Ovary (tissue), 9 donors: ENCODE results near the gene MECP2. TPM values are rescaled to one million over a fixed set of nuclear protein-coding genes. Genes with fewer than 3 reads are reported as not detected.

Experiments
- DNase-seq, 5 donors: peaks; one replicate each; pipeline ENCODE4 v3.0.0-alpha.2; 2019 to 2020
- H3K27ac ChIP-seq, 2 donors: fragments of 200-600 bp; one replicate each; pipeline versions ENCODE4 v1.5.1 to v1.8.0; 2019 to 2022
- H3K27me3 ChIP-seq: fragments of 200-600 bp; one replicate; pipeline ENCODE4 v1.8.0; 2022
- H3K36me3 ChIP-seq: fragments of 200-600 bp; sonication (generic); one replicate; pipeline ENCODE4 v1.5.1; 2019
- H3K4me1 ChIP-seq: one replicate; pipeline ENCODE4 v1.8.1; 2013; ENCODE audit warnings: mild to moderate bottlenecking, moderate library complexity; ENCODE audit not compliant: insufficient read depth
- H3K4me3 ChIP-seq: fragments of 200-600 bp; sonication (generic); one replicate; pipeline ENCODE4 v1.5.1; 2017
- H3K9me3 ChIP-seq, 2 donors: fragments of 200-600 bp in 1 of 2; sonication (generic) in 1 of 2; one replicate each; pipeline versions ENCODE4 v1.5.1 to v1.8.1; 2013 to 2019; ENCODE audit warnings: mild to moderate bottlenecking in 1 of 2, moderate library complexity in 1 of 2
- EP300 ChIP-seq: sonication (generic); formaldehyde crosslinking; IDR thresholded peaks from one replicate; pipeline ENCODE4 v1.6.1; 2017; ENCODE audit warnings: antibody characterized with exemption
- POLR2A ChIP-seq: fragments of 450-650 bp; IDR thresholded peaks from one replicate; pipeline ENCODE4 v1.6.1; 2017; ENCODE audit warnings: antibody characterized with exemption, mild to moderate bottlenecking, moderate library complexity
- WGBS, 3 donors: extraction: QIAGEN DNeasy Blood & Tissue Kit in 1 of 3; methylation state at CpG; one replicate each; pipeline versions ENCODE4 v1.1.5 to v1.1.7; 2013 to 2017; 5-methylcytosine and 5-hydroxymethylcytosine counted together
- intact Hi-C, 4 donors: fragments of 100-400 bp; cut with DNase I; formaldehyde crosslinking; loops; one replicate each; pipeline versions ENCODE4 v1.11.0 to v1.15.1; 2022 to 2023
- polyA plus RNA-seq, 2 donors: library from polyadenylated mRNA; stranded (reverse); fragments of 200-250 nt in 1 of 2; fragments of 350-450 nt in 1 of 2; fragmentation: Illumina TruSeq in 1 of 2; extraction: RNeasy Lipid Tissue Mini Kit (QIAGEN cat#74804) in 1 of 2; gene quantifications; one replicate each; pipeline ENCODE4 v1.2.3, GENCODE V29; 2013 to 2014
- total RNA-seq, 7 donors: library from RNA; depleted of rRNA in 2 of 7; stranded (reverse); fragments of >200 nt in 2 of 7; fragmentation: NEBNext Ultra II Directional in 3 of 7; extraction: Animal tissue kit (Norgen Biotek cat#: 25700) in 3 of 7; gene quantifications; one replicate each; pipeline versions ENCODE4 v1.1.0 to v1.2.4, GENCODE V29; 2016 to 2023
- TF ChIP-seq, protein P1 (sequence below), 3 donors: fragments of 450-650 bp in 2 of 3; fragments of 200-600 bp in 1 of 3; IDR thresholded peaks; one replicate each; pipeline versions ENCODE4 v1.5.1 to v1.8.0; 2016 to 2022; ENCODE audit warnings: antibody characterized with exemption in 3 of 3, mild to moderate bottlenecking in 1 of 3
- donor health status: DM: no; HTN: no; CAD: no; lungs with moderate emphysema.
- donor health status: DM: no; HTN: no; CAD: no.
- donor health status: Bipolar disorder and iron deficiency.
- donor health status: DM: yes; HTN: yes; CAD: no.
- donor health status: DM: no; HTN: no; CAD: no.
- donor health status: DM: yes; HTN: yes; CAD: no.

Gene MECP2
- total and polyA plus RNA-seq, 9 donors = 26.8 to 91.2 (median 62.2) TPM

DNA sequence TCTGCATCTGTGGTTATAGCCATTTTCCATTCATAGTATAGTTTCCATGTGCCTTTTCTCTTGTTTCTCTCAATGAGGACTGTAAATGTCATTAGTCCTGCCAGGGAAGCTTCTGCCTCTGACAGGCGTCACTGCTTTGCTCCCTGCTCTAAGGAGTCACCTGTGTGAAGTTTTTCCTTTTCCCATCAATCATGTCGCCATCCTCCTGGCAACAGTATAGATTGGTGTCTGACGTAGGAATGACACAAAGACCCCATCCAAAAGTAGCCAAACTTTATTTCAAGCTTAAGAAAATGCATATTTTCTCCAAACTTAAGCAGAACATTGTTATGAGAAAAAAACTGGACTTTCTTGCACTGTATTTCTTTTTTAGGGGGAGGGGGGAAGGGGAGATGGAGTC is 23.1 kb upstream of the MECP2 start:
- Histone ChIP-seq H3K9me3 (no peaks in the 10 kb centered on the region), H3K4me3 (no peak overlapping the region), H3K36me3 (no peaks in the 10 kb centered on the region), H3K4me1 (no peaks in the 10 kb centered on the region), H3K27ac (no peak overlapping the region), H3K27me3 (no peaks in the 10 kb centered on the region)
- intact Hi-C loops = no loop called here
- TF ChIP-seq, protein P1, sequence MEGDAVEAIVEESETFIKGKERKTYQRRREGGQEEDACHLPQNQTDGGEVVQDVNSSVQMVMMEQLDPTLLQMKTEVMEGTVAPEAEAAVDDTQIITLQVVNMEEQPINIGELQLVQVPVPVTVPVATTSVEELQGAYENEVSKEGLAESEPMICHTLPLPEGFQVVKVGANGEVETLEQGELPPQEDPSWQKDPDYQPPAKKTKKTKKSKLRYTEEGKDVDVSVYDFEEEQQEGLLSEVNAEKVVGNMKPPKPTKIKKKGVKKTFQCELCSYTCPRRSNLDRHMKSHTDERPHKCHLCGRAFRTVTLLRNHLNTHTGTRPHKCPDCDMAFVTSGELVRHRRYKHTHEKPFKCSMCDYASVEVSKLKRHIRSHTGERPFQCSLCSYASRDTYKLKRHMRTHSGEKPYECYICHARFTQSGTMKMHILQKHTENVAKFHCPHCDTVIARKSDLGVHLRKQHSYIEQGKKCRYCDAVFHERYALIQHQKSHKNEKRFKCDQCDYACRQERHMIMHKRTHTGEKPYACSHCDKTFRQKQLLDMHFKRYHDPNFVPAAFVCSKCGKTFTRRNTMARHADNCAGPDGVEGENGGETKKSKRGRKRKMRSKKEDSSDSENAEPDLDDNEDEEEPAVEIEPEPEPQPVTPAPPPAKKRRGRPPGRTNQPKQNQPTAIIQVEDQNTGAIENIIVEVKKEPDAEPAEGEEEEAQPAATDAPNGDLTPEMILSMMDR (IDR thresholded peaks at IDR 0.05) = no peak
- TF ChIP-seq POLR2A (no peak), EP300 (no peak)
- 82 to 87% (median 86%) methylated on average over 3 of the region's 3 CpGs for WGBS, 3 donors
- DNase-seq = no peak

DNA sequence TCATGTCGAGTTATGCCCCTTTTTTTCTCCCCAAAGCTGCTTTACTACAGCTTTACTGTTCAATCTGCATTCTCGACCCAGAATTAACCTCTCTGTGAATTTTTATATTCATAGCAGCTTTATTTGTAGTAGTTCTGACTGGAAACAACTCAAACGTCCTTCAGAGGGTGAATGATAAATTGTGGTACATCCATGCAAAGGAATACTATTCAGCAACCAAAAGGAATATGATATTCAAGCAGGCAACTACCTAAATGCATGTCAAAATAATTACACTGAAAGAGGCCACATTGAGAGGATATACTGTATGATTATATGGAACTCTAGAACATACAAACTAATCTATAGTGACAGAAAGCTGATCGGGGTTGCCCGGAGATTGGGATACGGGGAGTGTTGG is 20.0 kb upstream of the MECP2 start:
- intact Hi-C loops = no loop called here
- H3K4me3 ChIP-seq = no peak overlapping the region
- no peak for DNase-seq
- H3K36me3 ChIP-seq = no peaks in the 10 kb centered on the region
- H3K27me3 ChIP-seq = no peaks in the 10 kb centered on the region
- no peak overlapping the region for H3K27ac ChIP-seq
- H3K9me3 ChIP-seq = no peaks in the 10 kb centered on the region
- TF ChIP-seq POLR2A (no peak), EP300 (no peak)
- TF ChIP-seq, protein P1 (IDR thresholded peaks at IDR 0.05) = no peak
- no peaks in the 10 kb centered on the region for H3K4me1 ChIP-seq
- WGBS, 3 donors = 68 to 74% (median 72%) methylated on average over 6 of the region's 6 CpGs

DNA sequence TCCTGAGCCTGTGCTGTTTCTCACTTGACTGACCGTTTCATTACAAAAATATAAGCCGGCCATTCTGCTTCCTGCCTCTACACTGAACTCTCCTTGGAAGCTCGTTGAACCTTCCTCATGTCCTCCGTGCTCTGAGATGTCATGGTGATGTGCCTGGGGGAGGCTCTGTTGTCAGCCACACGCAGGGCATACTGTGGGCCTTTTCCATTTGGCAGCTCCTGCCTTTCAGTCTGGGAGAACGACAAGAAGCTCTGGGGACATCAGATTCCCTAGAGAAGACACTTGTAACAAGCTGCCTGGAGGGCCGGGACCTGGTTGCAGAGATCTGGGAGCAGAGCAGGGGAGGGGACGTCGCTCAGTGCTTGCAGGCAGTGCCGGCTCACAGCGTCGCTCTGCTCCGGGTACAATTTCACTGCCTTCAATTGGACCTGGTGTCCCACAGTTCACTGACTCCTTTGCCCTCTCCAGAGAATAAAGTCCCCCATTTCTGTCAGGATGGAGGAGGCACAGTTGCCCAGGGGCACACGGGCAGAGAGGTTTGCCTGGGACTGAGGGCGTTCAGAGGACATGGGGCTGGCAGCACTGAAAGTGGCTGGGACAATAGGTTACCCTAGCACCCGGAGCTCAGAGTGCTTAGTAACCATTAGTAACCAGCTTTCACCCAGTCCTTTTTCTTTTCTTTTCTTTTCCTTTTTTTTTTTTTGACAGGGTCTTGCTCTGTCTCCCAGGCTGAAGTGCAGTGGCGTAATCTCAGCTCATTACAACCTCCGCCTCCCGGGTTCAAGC is 19.1 kb upstream of the MECP2 start:
- no peaks in the 10 kb centered on the region for H3K4me1 ChIP-seq
- no peak overlapping the region for H3K4me3 ChIP-seq
- DNase-seq = no peak
- H3K36me3 ChIP-seq = no peaks in the 10 kb centered on the region
- H3K9me3 ChIP-seq = no peaks in the 10 kb centered on the region
- intact Hi-C loops = no loop called here
- WGBS, 3 donors = 75 to 77% (median 76%) methylated on average over 19 of the region's 19 CpGs
- no peak overlapping the region for H3K27ac ChIP-seq
- TF ChIP-seq, protein P1 (IDR thresholded peaks at IDR 0.05) = no peak
- TF ChIP-seq POLR2A (no peak), EP300 (no peak)
- H3K27me3 ChIP-seq = no peaks in the 10 kb centered on the region

DNA sequence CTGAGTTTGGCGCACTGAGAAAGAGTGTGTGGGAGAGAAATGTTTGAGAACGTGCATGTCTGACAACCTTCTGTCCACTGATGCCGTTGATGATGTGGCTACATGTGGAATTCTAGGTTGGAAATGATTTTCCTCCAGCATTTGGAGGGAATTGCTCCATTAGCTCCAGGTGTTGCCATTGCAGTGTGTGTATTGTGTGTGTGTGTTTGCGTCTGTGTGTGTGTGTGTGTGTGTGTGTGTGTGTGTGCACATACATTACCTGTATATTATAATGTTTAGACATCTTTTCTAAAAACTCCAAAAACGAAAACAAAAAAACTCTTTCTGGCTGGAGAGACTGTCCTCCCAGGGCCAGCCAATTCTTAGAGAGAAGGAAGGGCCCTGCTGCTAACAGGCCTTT is 18.2 kb upstream of the MECP2 start:
- 68 to 78% (median 73%) methylated on average over 5 of the region's 5 CpGs for WGBS, 3 donors
- Histone ChIP-seq H3K4me1 (no peaks in the 10 kb centered on the region), H3K4me3 (no peak overlapping the region), H3K36me3 (no peaks in the 10 kb centered on the region), H3K27me3 (no peaks in the 10 kb centered on the region), H3K9me3 (no peaks in the 10 kb centered on the region), H3K27ac (no peak overlapping the region)
- TF ChIP-seq, protein P1 (IDR thresholded peaks at IDR 0.05) = no peak
- TF ChIP-seq POLR2A (no peak), EP300 (no peak)
- no peak for DNase-seq
- intact Hi-C loops = no loop called here
